ENCODE measurements around the gene IGSF9B.

Gene IGSF9B

GRCh38 chr11:133893381-133893780 lies 63.4 kb downstream of the IGSF9B start:
- ATAC-seq = no peak
- TF ChIP-seq ZFP3 (CRISPR knock-in tag; IDR thresholded peaks at IDR 0.05) = no peak
- no peak for TF ChIP-seq ZNF8 (CRISPR knock-in tag; IDR thresholded peaks at IDR 0.05)

- no peak for TF ChIP-seq GLIS3 (CRISPR knock-in tag; IDR thresholded peaks at IDR 0.05)
- no peak for TF ChIP-seq ISL1 (CRISPR knock-in tag; IDR thresholded peaks at IDR 0.05)
- no peak for TF ChIP-seq PATZ1 (CRISPR knock-in tag; IDR thresholded peaks at IDR 0.05; ENCODE audit: borderline replicate concordance)
- no peak for ATAC-seq
Measured at GRCh38 chr11:133892584-133893380, 64.0 kb downstream of the IGSF9B start.

- TF ChIP-seq ZFP30 (CRISPR knock-in tag; IDR thresholded peaks at IDR 0.05) (no peak), BACH2 (CRISPR knock-in tag; IDR thresholded peaks at IDR 0.05; ENCODE audit: borderline replicate concordance) (no peak), ISL1 (CRISPR knock-in tag; IDR thresholded peaks at IDR 0.05) (no peak), ZC3H10 (CRISPR knock-in tag; IDR thresholded peaks at IDR 0.05) (no peak), ZNF70 (CRISPR knock-in tag; IDR thresholded peaks at IDR 0.05) (no peak), ARNTL (CRISPR knock-in tag; IDR thresholded peaks at IDR 0.05; ENCODE audit: borderline replicate concordance, low read depth) (no peak), ZNF565 (CRISPR knock-in tag; conservative IDR thresholded peaks at IDR 0.05; ENCODE audit: low read depth) (no peak), CSDC2 (CRISPR knock-in tag; IDR thresholded peaks at IDR 0.05) (no peak), PPARA (CRISPR knock-in tag; IDR thresholded peaks at IDR 0.05; ENCODE audit: borderline replicate concordance) (no peak), RARB (CRISPR knock-in tag; IDR thresholded peaks at IDR 0.05) (no peak), SNAI2 (CRISPR knock-in tag; IDR thresholded peaks at IDR 0.05) (no peak), TCF4 (CRISPR knock-in tag; IDR thresholded peaks at IDR 0.05; ENCODE audit: borderline replicate concordance) (no peak), ZNF8 (CRISPR knock-in tag; IDR thresholded peaks at IDR 0.05) (no peak), PATZ1 (CRISPR knock-in tag; IDR thresholded peaks at IDR 0.05; ENCODE audit: borderline replicate concordance) (no peak), TOX (CRISPR knock-in tag; IDR thresholded peaks at IDR 0.05; ENCODE audit: borderline replicate concordance) (no peak), TSHZ2 (CRISPR knock-in tag; IDR thresholded peaks at IDR 0.05) (no peak), OSR1 (CRISPR knock-in tag; IDR thresholded peaks at IDR 0.05) (no peak), POU6F1 (CRISPR knock-in tag; IDR thresholded peaks at IDR 0.05; ENCODE audit: borderline replicate concordance, low read depth) (no peak), ZFP3 (CRISPR knock-in tag; IDR thresholded peaks at IDR 0.05) (no peak)
- ATAC-seq = no peak
Measured at GRCh38 chr11:133892126-133892525, 64.6 kb downstream of the IGSF9B start.

GRCh38 chr11:133889893-133890292 lies 66.9 kb downstream of the IGSF9B start:
- TF ChIP-seq PATZ1 (CRISPR knock-in tag; IDR thresholded peaks at IDR 0.05; ENCODE audit: borderline replicate concordance) = no peak
- no peak for TF ChIP-seq ZNF8 (CRISPR knock-in tag; IDR thresholded peaks at IDR 0.05)
- TF ChIP-seq ZFP30 (CRISPR knock-in tag; IDR thresholded peaks at IDR 0.05) = no peak
- no peak for TF ChIP-seq RARB (CRISPR knock-in tag; IDR thresholded peaks at IDR 0.05)
- TF ChIP-seq OSR1 (CRISPR knock-in tag; IDR thresholded peaks at IDR 0.05) = no peak
- no peak for TF ChIP-seq PPARA (CRISPR knock-in tag; IDR thresholded peaks at IDR 0.05; ENCODE audit: borderline replicate concordance)
- TF ChIP-seq ZNF70 (CRISPR knock-in tag; IDR thresholded peaks at IDR 0.05) = no peak
- no peak for TF ChIP-seq GLIS3 (CRISPR knock-in tag; IDR thresholded peaks at IDR 0.05)
- no peak for TF ChIP-seq POU6F1 (CRISPR knock-in tag; IDR thresholded peaks at IDR 0.05; ENCODE audit: borderline replicate concordance, low read depth)
- no peak for TF ChIP-seq SNAI2 (CRISPR knock-in tag; IDR thresholded peaks at IDR 0.05)
- TF ChIP-seq ISL1 (CRISPR knock-in tag; IDR thresholded peaks at IDR 0.05) = no peak
- no peak for TF ChIP-seq TOX (CRISPR knock-in tag; IDR thresholded peaks at IDR 0.05; ENCODE audit: borderline replicate concordance)
- TF ChIP-seq ZNF565 (CRISPR knock-in tag; conservative IDR thresholded peaks at IDR 0.05; ENCODE audit: low read depth) = no peak
- ATAC-seq = no peak
